Stimulated activated CD8-positive, alpha-beta memory T cell treated with anti-CD3 and anti-CD28 coated beads, Interleukin-7, amount 100 ng/mL, for 24 hours (primary cell): Measurements from ENCODE around the gene RXRA.

Experiments
- DNase-seq: peaks from one replicate; pipeline ENCODE4 v3.0.0-alpha.2; 2020; ENCODE audit warnings: low read depth

The RXRA gene

GRCh38 chr9:134325813-134326723 is at the start of gene RXRA:
TSS of gene RXRA (plus strand) at chr9:134326455. CDS start at chr9:134326632, 177 bp downstream.
- no peak for DNase-seq

GRCh38 chr9:134278286-134278685 is 48.0 kb upstream of the RXRA start:
- DNase-seq, result no peak

GRCh38 chr9:134278974-134279640 is 47.1 kb upstream of the RXRA start:
- no peak for DNase-seq

GRCh38 chr9:134282138-134282650 is 44.1 kb upstream of the RXRA start:
- DNase-seq, result no peak

GRCh38 chr9:134283111-134283515 is 43.1 kb upstream of the RXRA start:
- no peak for DNase-seq

- no peak for DNase-seq
Measured at GRCh38 chr9:134283692-134284265, 42.5 kb upstream of the RXRA start.

- DNase-seq, result no peak
Measured at GRCh38 chr9:134284273-134284672, 42.0 kb upstream of the RXRA start.

- DNase-seq, result no peak
Measured at GRCh38 chr9:134284741-134285140, 41.5 kb upstream of the RXRA start.

GRCh38 chr9:134285215-134285845 is 40.9 kb upstream of the RXRA start:
- DNase-seq, result no peak

GRCh38 chr9:134286471-134287245 is 39.6 kb upstream of the RXRA start:
- no peak for DNase-seq

- DNase-seq, result no peak
Measured at GRCh38 chr9:134287591-134288491, 38.4 kb upstream of the RXRA start.

GRCh38 chr9:134288746-134289145 is 37.5 kb upstream of the RXRA start:
- no peak for DNase-seq

GRCh38 chr9:134289241-134289875 is 36.9 kb upstream of the RXRA start:
- DNase-seq, result no peak

- no peak for DNase-seq
Measured at GRCh38 chr9:134290603-134291451, 35.4 kb upstream of the RXRA start.

GRCh38 chr9:134291452-134291881 is 34.8 kb upstream of the RXRA start:
- no peak for DNase-seq

GRCh38 chr9:134291961-134292871 is 34.0 kb upstream of the RXRA start:
- no peak for DNase-seq

GRCh38 chr9:134293031-134293521 is 33.2 kb upstream of the RXRA start:
- DNase-seq, result no peak
